CD4-positive, CD25-positive, alpha-beta regulatory T cell (primary cell): ENCODE data around the gene MRPL4. TPM values are rescaled to one million over a fixed set of nuclear protein-coding genes. Genes with fewer than 3 reads are reported as not detected.
"Not testable (repeated sequence)": the region's sequence is repeated elsewhere in the genome, so short reads cannot be mapped to it uniquely, and the experiment has no call there.

Experiments used
- ATAC-seq, 2 donors: fragments of 150-1000 bp; cut with Tn5 transposase; one replicate each; pipeline ENCODE4 v1.10.0; 2021; ENCODE audit warnings: low read depth in 2 of 2, moderate number of reproducible peaks in 2 of 2, moderate library complexity in 1 of 2
- DNase-seq, 3 donors: peaks; one replicate each; pipeline versions ENCODE4 v3.0.0 to v3.0.0-alpha.2; 2012 to 2022; ENCODE audit warnings: mixed read lengths in 1 of 3
- H3K27ac ChIP-seq: one replicate; pipeline ENCODE4 v1.7.0; 2013; ENCODE audit warnings: mild to moderate bottlenecking, low read length; ENCODE audit not compliant: insufficient read depth, poor library complexity, severe bottlenecking
- H3K27me3 ChIP-seq: one replicate; pipeline ENCODE4 v1.7.0; 2013; ENCODE audit warnings: low read length; ENCODE audit not compliant: control insufficient read depth, insufficient read depth
- H3K36me3 ChIP-seq: one replicate; pipeline ENCODE4 v1.7.0; 2013; ENCODE audit warnings: mild to moderate bottlenecking, low read length, moderate library complexity; ENCODE audit not compliant: control insufficient read depth, insufficient read depth
- H3K4me1 ChIP-seq: 2 replicates; pipeline ENCODE4 v1.7.0; 2013; ENCODE audit warnings: mild to moderate bottlenecking, low read length; ENCODE audit not compliant: insufficient read depth, control insufficient read depth, poor library complexity, severe bottlenecking
- H3K4me3 ChIP-seq: one replicate; pipeline ENCODE4 v1.7.0; 2013; ENCODE audit warnings: low read depth, mild to moderate bottlenecking, low read length, moderate library complexity
- H3K9me3 ChIP-seq, 2 experiments: 1 replicate in 1 of 2; 2 replicates in 1 of 2; pipeline ENCODE4 v1.7.0; 2013; ENCODE audit warnings: low read length in 2 of 2, mild to moderate bottlenecking in 1 of 2, moderate library complexity in 1 of 2; ENCODE audit not compliant: control insufficient read depth in 2 of 2
- H3K27ac Mint-ChIP-seq, 3 donors: one replicate each; pipeline ENCODE4 v1.8.0; 2020 to 2022; ENCODE audit warnings: mild to moderate bottlenecking in 3 of 3, mixed read lengths in 3 of 3, moderate library complexity in 2 of 3
- H3K27me3 Mint-ChIP-seq: one replicate; pipeline ENCODE4 v1.8.0; 2022; ENCODE audit warnings: mild to moderate bottlenecking, mixed read lengths
- H3K36me3 Mint-ChIP-seq: one replicate; pipeline ENCODE4 v1.8.0; 2020; ENCODE audit warnings: mixed read lengths
- H3K4me1 Mint-ChIP-seq, 4 donors: one replicate each; pipeline ENCODE4 v1.8.0; 2020 to 2022; ENCODE audit warnings: mixed read lengths in 4 of 4, mild to moderate bottlenecking in 1 of 4
- H3K4me3 Mint-ChIP-seq, 4 donors: one replicate each; pipeline ENCODE4 v1.8.0; 2020 to 2022; ENCODE audit warnings: mild to moderate bottlenecking in 4 of 4, mixed read lengths in 4 of 4, moderate library complexity in 3 of 4
- H3K9me3 Mint-ChIP-seq, 7 donors: one replicate each; pipeline ENCODE4 v1.8.0; 2020 to 2022; ENCODE audit warnings: mixed read lengths in 7 of 7, mild to moderate bottlenecking in 3 of 7, moderate library complexity in 2 of 7
- polyA plus RNA-seq, 4 donors: library from polyadenylated mRNA; unstranded; fragments of 300-500 nt; fragmentation: Illumina TruSeq; gene quantifications; one replicate each; pipeline ENCODE4 v1.2.3, GENCODE V29; 2021
- total RNA-seq: library from RNA; stranded (reverse); gene quantifications from one replicate; pipeline ENCODE4 v1.2.3, GENCODE V29; 2022

The MRPL4 gene
- total and polyA plus RNA-seq, 5 donors from 2014 or later = 24.9 to 37.0 (median 33.6) TPM

DNA sequence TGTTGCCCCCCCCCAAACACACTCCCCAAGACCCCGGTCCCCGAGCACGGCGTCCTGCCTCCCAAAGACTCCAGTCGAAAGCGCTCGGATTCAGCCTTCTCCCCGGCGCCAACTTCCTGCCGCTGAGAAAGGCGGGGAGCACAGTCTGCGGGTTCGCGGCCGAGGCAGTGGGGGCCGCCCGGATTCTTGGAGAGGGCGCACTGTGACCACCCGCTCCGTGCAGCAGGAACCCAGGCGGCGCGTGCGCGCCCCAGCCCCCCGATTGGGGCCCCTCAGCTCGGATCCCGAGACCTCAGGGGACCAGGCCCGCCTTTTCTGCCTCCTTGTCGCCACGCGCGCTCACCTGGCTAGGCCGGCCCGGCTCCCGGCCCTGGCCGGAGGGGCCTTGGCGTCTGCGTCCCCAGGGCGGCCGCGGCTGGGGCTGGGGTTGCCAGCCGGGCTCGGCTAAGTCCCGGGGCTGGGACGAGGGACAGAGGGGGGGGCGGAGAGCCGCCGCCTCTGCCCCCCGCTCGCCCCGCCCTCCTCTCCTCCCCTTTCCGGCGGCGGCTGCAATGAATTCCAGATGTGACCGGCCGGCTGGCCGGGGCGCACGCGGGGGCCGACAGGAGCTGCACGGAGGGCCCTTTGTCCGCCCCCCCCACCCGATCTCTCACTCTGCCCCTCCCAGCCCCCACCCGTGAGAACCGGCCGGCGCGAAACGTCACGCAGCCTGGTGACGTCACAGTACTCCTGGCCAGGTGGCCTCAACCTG is 21.0 kb upstream of the MRPL4 start, which contains the start of gene S1PR2:
S1PR2 (minus strand) TSS at position 471 of the 751 bp plus-strand sequence. CDS start 6,426 bp downstream, outside the sequence.
- no peaks in the 10 kb centered on the region for H3K9me3 Mint-ChIP-seq
- Histone ChIP-seq H3K9me3 (no peaks in the 10 kb centered on the region), H3K4me3 (peak within 1 kb of the TSS; percentile 59), H3K4me1 (peaks cover 35% of the 10 kb centered on the region), H3K27me3 (no peaks in the 10 kb centered on the region), H3K27ac (peak within 1 kb of the TSS; percentile 92), H3K36me3 (no peaks in the 10 kb centered on the region)
- H3K27me3 Mint-ChIP-seq = peaks cover under 1% of the 10 kb centered on the region
- ATAC-seq (peak; percentile 38 to 40), DNase-seq (peak; percentile 64 to 74 (median 72))
- H3K4me3 Mint-ChIP-seq = peak within 1 kb of the TSS; percentile 91 to 93 (median 92)
- peak within 1 kb of the TSS in 2 of 3 donors; percentile 88 to 89 for H3K27ac Mint-ChIP-seq
- H3K36me3 Mint-ChIP-seq = no peaks in the 10 kb centered on the region
- H3K4me1 Mint-ChIP-seq = peaks cover 0 to 43% (median 23%) of the 10 kb centered on the region in 4 donors

DNA sequence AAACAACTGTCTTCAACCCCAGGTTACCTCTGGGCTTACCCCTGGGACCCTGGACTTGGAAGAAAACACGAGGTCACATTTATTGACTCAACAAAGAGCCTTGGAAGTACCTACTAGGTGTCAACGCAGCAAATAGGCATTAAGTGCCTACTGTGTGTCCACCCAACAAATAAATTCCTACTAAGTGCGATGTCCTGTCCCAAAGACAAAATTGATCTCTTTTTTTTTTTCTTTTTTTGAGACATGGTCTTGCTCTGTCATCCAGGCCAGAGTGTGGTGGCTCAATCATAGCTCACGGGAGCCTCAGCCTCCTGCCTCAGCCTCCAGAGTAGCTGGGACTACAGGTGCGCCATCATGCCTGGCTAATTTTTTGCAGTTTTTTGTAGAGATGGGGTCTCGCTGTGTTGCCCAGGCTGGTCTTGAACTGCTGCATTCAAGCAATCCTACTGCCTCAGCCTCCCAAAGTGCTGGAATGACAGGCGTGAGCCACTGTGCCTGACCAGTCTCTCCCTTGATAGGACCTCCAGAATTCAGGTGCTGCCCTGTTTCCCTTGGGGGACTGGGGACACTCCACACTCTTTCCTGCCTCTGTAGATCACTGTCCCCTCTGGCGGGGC is 20.3 kb upstream of the MRPL4 start:
- Mint-ChIP-seq H3K4me1 (peaks cover 0 to 46% (median 26%) of the 10 kb centered on the region in 4 donors), H3K27me3 (peaks cover 4% of the 10 kb centered on the region), H3K9me3 (no peaks in the 10 kb centered on the region), H3K36me3 (no peaks in the 10 kb centered on the region), H3K27ac (peak overlapping the region in 2 of 3 donors; percentile 88 to 89), H3K4me3 (peak overlapping the region; percentile 80 to 90 (median 87))
- no peaks in the 10 kb centered on the region for H3K36me3 ChIP-seq
- H3K9me3 ChIP-seq = no peaks in the 10 kb centered on the region
- H3K27ac ChIP-seq = peak overlapping the region; percentile 92
- H3K27me3 ChIP-seq = no peaks in the 10 kb centered on the region
- no peak for DNase-seq
- peak overlapping the region; percentile 50 for H3K4me3 ChIP-seq
- ATAC-seq = no peak
- peaks cover 42% of the 10 kb centered on the region for H3K4me1 ChIP-seq

DNA sequence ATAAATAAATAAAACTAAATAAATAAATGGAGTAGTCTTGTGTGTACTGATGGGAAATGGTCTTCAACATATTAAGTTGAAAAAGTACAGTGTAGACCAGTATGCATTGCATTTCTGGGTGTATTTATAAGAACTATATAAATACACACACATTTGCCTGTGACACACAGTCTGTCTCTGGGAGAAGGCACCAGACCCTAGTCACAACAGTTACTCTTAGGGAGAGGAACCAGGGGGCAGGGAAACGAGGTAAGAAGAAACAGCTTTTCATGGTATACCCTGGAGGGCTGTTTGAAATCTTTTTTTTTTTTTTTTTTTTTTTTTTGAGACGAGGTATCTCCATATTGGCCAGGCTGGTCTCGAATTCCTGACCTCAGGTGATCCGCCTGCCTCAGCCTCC is 18.1 kb upstream of the MRPL4 start:
- no peaks in the 10 kb centered on the region for H3K27me3 ChIP-seq
- DNase-seq (no peak), ATAC-seq (no peak)
- H3K4me3 Mint-ChIP-seq = peak overlapping the region in 2 of 4 donors; percentile 51 to 88
- no peak overlapping the region for H3K27ac ChIP-seq
- H3K36me3 ChIP-seq = no peaks in the 10 kb centered on the region
- H3K27me3 Mint-ChIP-seq = peaks cover 4% of the 10 kb centered on the region
- H3K4me3 ChIP-seq = no peak overlapping the region
- peaks cover 0 to 49% (median 28%) of the 10 kb centered on the region in 4 donors for H3K4me1 Mint-ChIP-seq
- H3K27ac Mint-ChIP-seq = peak overlapping the region in 1 of 3 donors; percentile 84
- H3K36me3 Mint-ChIP-seq = no peaks in the 10 kb centered on the region
- no peaks in the 10 kb centered on the region for H3K9me3 Mint-ChIP-seq
- H3K4me1 ChIP-seq = peaks cover 37% of the 10 kb centered on the region
- H3K9me3 ChIP-seq = no peaks in the 10 kb centered on the region

DNA sequence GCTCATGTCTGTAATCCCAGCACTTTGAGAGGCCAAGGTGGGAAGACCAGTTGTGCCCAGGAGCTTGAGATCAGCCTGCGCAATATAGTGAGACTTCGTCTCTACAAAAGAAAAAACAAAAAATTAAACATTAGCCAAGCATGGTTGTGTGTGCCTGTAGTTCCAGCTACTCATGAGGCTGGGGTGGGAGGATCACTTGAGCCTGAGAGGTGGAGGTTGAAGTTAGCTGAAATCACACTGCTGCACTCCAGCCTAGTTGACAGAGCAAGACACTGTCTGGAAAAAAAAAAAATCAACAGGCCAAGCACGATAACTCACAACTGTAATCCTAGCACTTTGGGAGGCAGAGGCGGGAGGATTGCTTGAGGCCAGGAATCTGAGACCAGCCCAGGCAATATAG is 17.0 kb upstream of the MRPL4 start:
- peak overlapping the region in 2 of 3 donors; percentile 20 to 97 for H3K27ac Mint-ChIP-seq
- no peaks in the 10 kb centered on the region for H3K9me3 Mint-ChIP-seq
- no peaks in the 10 kb centered on the region for H3K36me3 Mint-ChIP-seq
- Histone ChIP-seq H3K27me3 (no peaks in the 10 kb centered on the region), H3K9me3 (no peaks in the 10 kb centered on the region), H3K4me1 (peaks cover 27% of the 10 kb centered on the region), H3K4me3 (no peak overlapping the region), H3K36me3 (no peaks in the 10 kb centered on the region), H3K27ac (peak overlapping the region; percentile 6)
- peak overlapping the region; percentile 14 to 79 (median 34) for H3K4me3 Mint-ChIP-seq
- no peak for ATAC-seq
- peaks cover 4% of the 10 kb centered on the region for H3K27me3 Mint-ChIP-seq
- H3K4me1 Mint-ChIP-seq = peaks cover 0 to 45% (median 20%) of the 10 kb centered on the region in 4 donors
- no peak for DNase-seq

DNA sequence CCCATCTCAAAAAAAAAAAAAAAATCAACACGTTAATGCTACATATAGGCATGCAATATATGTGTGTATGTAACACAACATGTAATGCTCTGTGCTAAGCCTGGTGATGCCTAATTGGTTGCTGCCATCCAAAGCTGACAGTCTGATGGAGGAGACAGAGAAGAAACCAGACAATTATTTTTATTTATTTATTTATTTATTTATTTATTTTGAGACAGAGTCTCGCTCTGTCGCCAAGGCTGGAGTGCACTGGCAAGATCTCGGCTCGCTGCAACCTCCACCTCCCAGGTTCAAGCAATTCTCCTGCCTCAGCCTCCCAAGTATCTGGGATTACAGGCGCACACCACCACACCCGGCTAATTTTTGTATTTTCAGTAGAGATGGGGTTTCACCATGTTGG is 16.6 kb upstream of the MRPL4 start:
- peak overlapping the region; percentile 97 to 99 (median 97) for H3K27ac Mint-ChIP-seq
- Histone ChIP-seq H3K4me1 (peaks cover 23% of the 10 kb centered on the region), H3K27ac (peak overlapping the region; percentile 90)
- not testable (repeated sequence) for H3K36me3 Mint-ChIP-seq, H3K36me3 ChIP-seq, H3K9me3 ChIP-seq, H3K9me3 Mint-ChIP-seq, ATAC-seq, H3K27me3 Mint-ChIP-seq, H3K27me3 ChIP-seq, H3K4me3 ChIP-seq, DNase-seq
- peak overlapping the region; percentile 23 to 92 (median 62) for H3K4me3 Mint-ChIP-seq
- peaks cover 0 to 45% (median 20%) of the 10 kb centered on the region in 4 donors for H3K4me1 Mint-ChIP-seq

DNA sequence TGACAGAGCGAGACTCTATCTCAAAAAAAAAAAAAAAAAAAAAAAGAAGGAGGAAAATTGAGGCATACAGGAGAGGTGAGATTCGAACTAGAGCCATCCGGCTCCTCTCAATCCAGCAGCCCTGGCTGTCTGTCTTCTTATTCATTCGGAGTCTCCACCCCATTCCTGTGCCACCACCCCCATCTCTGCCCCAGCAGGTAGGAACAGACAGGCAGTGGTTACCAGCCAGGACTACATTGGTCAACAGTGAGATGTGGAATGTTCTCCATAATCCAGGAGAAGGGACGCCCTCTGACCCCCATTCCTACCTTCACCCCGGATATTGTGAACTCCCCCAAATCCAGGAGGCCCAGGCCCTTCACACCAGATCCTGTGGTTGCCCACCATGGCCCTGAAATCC is 14.3 kb upstream of the MRPL4 start:
- H3K27ac Mint-ChIP-seq = peak overlapping the region in 2 of 3 donors; percentile 54 to 73
- ATAC-seq (no peak), DNase-seq (no peak)
- no peaks in the 10 kb centered on the region for H3K36me3 Mint-ChIP-seq
- no peaks in the 10 kb centered on the region for H3K9me3 Mint-ChIP-seq
- Histone ChIP-seq H3K4me1 (peaks cover 19% of the 10 kb centered on the region), H3K27me3 (no peaks in the 10 kb centered on the region), H3K36me3 (no peaks in the 10 kb centered on the region), H3K9me3 (no peaks in the 10 kb centered on the region), H3K27ac (no peak overlapping the region), H3K4me3 (no peak overlapping the region)
- H3K4me3 Mint-ChIP-seq = peak overlapping the region in 2 of 4 donors; percentile 38 to 69
- peaks cover 0 to 39% (median 17%) of the 10 kb centered on the region in 4 donors for H3K4me1 Mint-ChIP-seq
- H3K27me3 Mint-ChIP-seq = peaks cover 4% of the 10 kb centered on the region

DNA sequence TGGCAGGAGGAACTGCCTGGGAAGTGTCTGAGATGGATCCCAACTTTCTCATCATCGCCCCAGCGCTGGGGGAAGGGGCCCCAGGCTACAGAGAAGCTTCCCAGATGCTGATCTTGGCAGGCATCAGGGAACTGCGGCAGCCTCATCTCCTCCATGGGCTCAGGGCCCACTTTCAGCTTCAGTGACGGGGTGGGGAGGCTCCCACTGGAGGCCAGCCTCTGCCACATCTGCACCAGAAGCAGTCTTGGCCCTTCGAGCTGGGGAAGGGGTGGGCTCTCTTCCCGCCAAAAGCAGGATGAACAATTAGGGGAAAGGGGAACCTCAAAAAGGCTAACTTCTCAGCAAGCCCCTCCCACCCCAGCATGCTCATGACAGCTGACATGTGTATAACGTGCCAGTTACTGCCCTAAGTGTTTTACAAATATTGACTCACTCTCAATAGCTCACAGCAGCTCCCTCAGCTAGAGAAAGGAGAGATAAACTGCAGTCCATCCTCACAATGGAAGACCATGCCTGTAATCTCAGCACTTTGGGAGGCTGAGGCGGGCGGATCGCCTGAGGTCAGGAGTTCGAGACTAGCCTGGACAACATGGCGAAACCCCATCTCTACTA is 13.7 kb upstream of the MRPL4 start:
- Histone ChIP-seq H3K4me1 (peaks cover 19% of the 10 kb centered on the region), H3K9me3 (no peaks in the 10 kb centered on the region), H3K36me3 (no peaks in the 10 kb centered on the region), H3K4me3 (no peak overlapping the region), H3K27ac (no peak overlapping the region), H3K27me3 (no peaks in the 10 kb centered on the region)
- DNase-seq (no peak), ATAC-seq (no peak)
- peaks cover 4% of the 10 kb centered on the region for H3K27me3 Mint-ChIP-seq
- peak overlapping the region in 2 of 3 donors; percentile 54 to 73 for H3K27ac Mint-ChIP-seq
- H3K36me3 Mint-ChIP-seq = no peaks in the 10 kb centered on the region
- H3K4me1 Mint-ChIP-seq = peaks cover 0 to 37% (median 17%) of the 10 kb centered on the region in 4 donors
- peak overlapping the region in 2 of 4 donors; percentile 38 to 69 for H3K4me3 Mint-ChIP-seq
- H3K9me3 Mint-ChIP-seq = no peaks in the 10 kb centered on the region
